RWPE1 (cell line): Measurements from ENCODE around the gene DENND5A.
"Not testable (repeated sequence)": the region's sequence is repeated elsewhere in the genome, so short reads cannot be mapped to it uniquely, and the experiment has no call there.

Experiments
- CTCF ChIA-PET: fragments of 350-600 bp; sonication (Branson Sonifier 250); formaldehyde crosslinking; extraction: SDS; loops from one replicate; lab custom pipeline; 2021; lab: Yijun Ruan, JAX
- POLR2A ChIA-PET: fragments of 400-600 bp; formaldehyde crosslinking; extraction: SDS; loops from one replicate; lab custom pipeline; 2020; ENCODE audit warnings: antibody characterized with exemption; ENCODE audit not compliant: low non-redundant PET; lab: Yijun Ruan, JAX
- DNase-seq: peaks from one replicate; pipeline ENCODE4 v3.0.0; 2012; ENCODE audit warnings: low spot score
- H3K27ac ChIP-seq: fragments of 450-650 bp; 2 replicates; pipeline ENCODE4 v1.5.1; 2017
- CTCF ChIP-seq: fragments of 450-650 bp; conservative IDR thresholded peaks from 2 replicates; pipeline ENCODE4 v1.5.1; 2017; ENCODE audit warnings: low read depth, mild to moderate bottlenecking

Gene DENND5A

GRCh38 chr11:9231848-9232177, 33.3 kb downstream of the DENND5A start:
- CTCF ChIA-PET = interaction anchor here (0.7 kb wide), 1 partner anchor 214 kb away, joined by 4 read pairs; no protein-coding TSS in a partner anchor
- no peak for DNase-seq
- H3K27ac ChIP-seq = no peak overlapping the region

GRCh38 chr11:9230296-9230695, 34.9 kb downstream of the DENND5A start:
- POLR2A ChIA-PET = no interaction called here
- no peak for DNase-seq
- TF ChIP-seq CTCF = no peak
- no peak overlapping the region for H3K27ac ChIP-seq
- CTCF ChIA-PET = interaction anchor here (0.6 kb wide), 1 partner anchor 411 kb away, joined by 4 read pairs; no protein-coding TSS in a partner anchor

More at GRCh38 chr11:9231848-9232177, 33.3 kb downstream of the DENND5A start:
- TF ChIP-seq CTCF = no peak
- POLR2A ChIA-PET = no interaction called here

GRCh38 chr11:9228091-9228490, 37.1 kb downstream of the DENND5A start:
- CTCF ChIA-PET = no interaction called here
- H3K27ac ChIP-seq = no peak overlapping the region
- POLR2A ChIA-PET = no interaction called here
- no peak for DNase-seq
- no peak for TF ChIP-seq CTCF

GRCh38 chr11:9225748-9226298, 39.3 kb downstream of the DENND5A start:
- no peak for TF ChIP-seq CTCF
- no peak overlapping the region for H3K27ac ChIP-seq
- CTCF ChIA-PET = interaction anchor here (0.6 kb wide), 2 partner anchors 24 to 107 kb away, joined by 3 to 4 read pairs; no protein-coding TSS in a partner anchor
- DNase-seq = no peak
- POLR2A ChIA-PET = no interaction called here

GRCh38 chr11:9222654-9223053, 42.5 kb downstream of the DENND5A start:
- H3K27ac ChIP-seq = no peak overlapping the region
- POLR2A ChIA-PET = no interaction called here
- no peak for TF ChIP-seq CTCF
- DNase-seq = no peak
- CTCF ChIA-PET = no interaction called here

- H3K27ac ChIP-seq = peak overlapping the region; percentile 50
- DNase-seq, CTCF ChIA-PET, POLR2A ChIA-PET: not testable (repeated sequence)
These were observed 44.3 kb downstream of the DENND5A start for GRCh38 chr11:9220853-9221252.

- H3K27ac ChIP-seq = no peak overlapping the region
- no peak for TF ChIP-seq CTCF
- ChIA-PET POLR2A (no interaction called here), CTCF (no interaction called here)
- no peak for DNase-seq
These were observed 45.6 kb downstream of the DENND5A start for GRCh38 chr11:9219572-9219971.
